OCI-LY7 (cell line): Measurements from ENCODE around the gene H2BK1.

Source experiments
- CTCF ChIP-seq: fragments of 200-600 bp; sonication (generic); conservative IDR thresholded peaks from 2 replicates; pipeline ENCODE4 v1.5.1; 2014; ENCODE audit warnings: mild to moderate bottlenecking, antibody characterized with exemption, low read length, moderate library complexity, mixed read lengths
- EZH2phosphoT487 ChIP-seq: fragments of 200-600 bp; sonication (generic); IDR thresholded peaks from 2 replicates; pipeline ENCODE4 v1.6.1; 2018; ENCODE audit warnings: low read depth, borderline replicate concordance, mild to moderate bottlenecking, mixed run types, antibody characterized with exemption, low read length, moderate library complexity, mixed read lengths

- TF ChIP-seq CTCF (no peak), EZH2phosphoT487 (no peak)
Observed at GRCh38 chr7:151201751-151202150, 8.5 kb downstream of the H2BK1 start.
